ENCODE measurements around the gene NR6A1.

The NR6A1 gene

DNA sequence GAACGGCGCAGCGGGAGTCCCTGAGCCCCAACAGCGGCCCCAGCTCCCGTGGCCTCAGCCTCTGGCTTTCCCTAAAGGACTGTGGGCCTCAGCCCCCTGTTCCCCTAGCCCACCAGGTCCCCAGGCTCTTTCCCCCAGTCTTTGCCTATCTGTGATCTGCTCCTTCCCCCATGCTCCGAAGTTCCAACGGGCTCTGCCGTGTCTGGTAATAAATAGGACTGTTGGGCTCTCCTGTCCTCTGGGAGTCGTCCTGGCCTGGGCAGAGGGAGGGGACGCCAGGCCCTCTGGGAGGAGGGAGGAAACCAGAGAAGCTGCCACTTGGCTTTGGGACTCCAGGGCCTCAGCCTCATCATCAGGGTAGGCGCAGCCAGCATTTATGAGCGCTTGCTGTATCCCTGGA is 292.8 kb downstream of the NR6A1 start:
- Histone ChIP-seq H3K36me3 (no peaks in the 10 kb centered on the region), H3K9ac (no peak overlapping the region), H3K4me3 (no peak overlapping the region), H3K4me2 (peak overlapping the region in 7 of 11 experiments; percentile 17 to 40 (median 20); a peak in 11 of 22 replicates), H3K4me1 (peaks cover 17 to 38% (median 26%) of the 10 kb centered on the region in 10 experiments), H3K9me3 (replicated peaks in 1 of 11) (no peaks in the 10 kb centered on the region), H3K27me3 (peaks cover 14 to 26% (median 22%) of the 10 kb centered on the region in 11 experiments; a peak in 21 of 22 replicates), H3K27ac (no peak overlapping the region), H4K20me1 (no peaks in the 10 kb centered on the region; a peak in 2 of 22 replicates)
- no peak for TF ChIP-seq Cebpa-rat (IDR thresholded peaks at IDR 0.05)

DNA sequence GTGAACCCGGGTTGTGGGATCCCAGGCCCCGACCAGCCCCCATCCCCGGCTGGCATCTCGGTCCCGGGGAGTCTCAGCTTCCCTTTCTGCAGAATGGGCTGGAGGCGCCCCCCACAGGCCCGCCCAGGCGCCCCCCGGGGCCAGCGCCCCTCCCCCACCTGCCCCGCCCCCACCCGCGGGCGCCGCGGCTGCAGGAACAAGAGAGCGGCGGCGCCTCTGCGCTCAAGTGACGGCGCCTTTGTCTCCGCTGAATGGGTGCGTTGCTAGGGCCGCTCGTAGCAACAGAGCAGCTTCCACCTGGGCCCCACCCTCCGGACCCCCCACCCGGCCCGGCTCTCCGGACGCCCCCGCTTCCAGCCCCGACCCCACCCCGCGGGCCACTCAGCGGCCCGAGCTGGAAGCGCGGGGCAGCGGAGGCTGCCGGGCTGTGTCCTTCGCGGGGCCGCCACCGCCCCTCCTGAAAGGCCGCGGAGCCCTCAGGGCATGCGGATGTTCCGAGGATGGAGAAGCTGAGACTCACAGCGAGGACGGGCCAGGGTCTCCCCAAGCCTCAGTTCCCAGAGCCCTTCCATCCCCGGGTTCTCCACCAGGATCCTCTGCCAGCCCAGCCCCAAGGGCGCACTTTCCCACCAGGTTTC is 293.3 kb downstream of the NR6A1 start:
- Histone ChIP-seq H3K4me1 (peaks cover 17 to 38% (median 26%) of the 10 kb centered on the region in 10 experiments), H3K9me3 (replicated peaks in 1 of 11) (no peaks in the 10 kb centered on the region), H3K4me3 (no peak overlapping the region), H3K9ac (no peak overlapping the region), H3K27ac (no peak overlapping the region), H4K20me1 (no peaks in the 10 kb centered on the region; a peak in 2 of 22 replicates), H3K4me2 (peak overlapping the region; percentile 7 to 83 (median 74); a peak in 18 of 22 replicates), H3K27me3 (peaks cover 14 to 26% (median 22%) of the 10 kb centered on the region in 11 experiments; a peak in 21 of 22 replicates), H3K36me3 (no peaks in the 10 kb centered on the region)
- no peak for TF ChIP-seq Cebpa-rat (IDR thresholded peaks at IDR 0.05)

DNA sequence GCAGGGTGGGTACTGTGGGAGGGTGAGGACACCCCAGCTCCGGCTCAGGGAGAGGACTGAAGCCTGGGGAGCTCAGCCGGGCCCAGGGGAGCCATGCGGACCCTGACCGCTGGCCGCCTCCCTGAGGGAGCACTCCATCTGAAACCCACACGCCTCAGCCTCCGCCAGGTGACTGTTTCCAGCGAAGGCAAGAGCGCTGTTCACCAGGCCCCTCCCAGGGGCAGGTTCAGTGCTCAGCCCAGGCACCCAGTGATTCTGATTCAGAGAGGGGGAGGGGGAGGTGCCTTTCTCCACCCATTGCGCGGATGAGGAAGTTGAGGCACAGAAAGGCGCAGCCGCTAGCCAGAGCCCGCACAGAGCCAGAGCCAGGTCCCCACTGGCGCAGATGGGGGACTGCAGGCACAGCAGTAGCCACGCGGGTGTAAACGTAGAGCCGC is 293.9 kb downstream of the NR6A1 start:
- Histone ChIP-seq H4K20me1 (no peaks in the 10 kb centered on the region; a peak in 2 of 22 replicates), H3K9ac (no peak overlapping the region), H3K4me1 (peaks cover 17 to 38% (median 26%) of the 10 kb centered on the region in 10 experiments), H3K27ac (no peak overlapping the region), H3K4me3 (no peak overlapping the region), H3K9me3 (replicated peaks in 1 of 11) (no peaks in the 10 kb centered on the region), H3K27me3 (peaks cover 14 to 26% (median 22%) of the 10 kb centered on the region in 11 experiments; a peak in 21 of 22 replicates), H3K36me3 (no peaks in the 10 kb centered on the region), H3K4me2 (peak overlapping the region; percentile 7 to 83 (median 74); a peak in 18 of 22 replicates)
- TF ChIP-seq Cebpa-rat (IDR thresholded peaks at IDR 0.05): no peak

DNA sequence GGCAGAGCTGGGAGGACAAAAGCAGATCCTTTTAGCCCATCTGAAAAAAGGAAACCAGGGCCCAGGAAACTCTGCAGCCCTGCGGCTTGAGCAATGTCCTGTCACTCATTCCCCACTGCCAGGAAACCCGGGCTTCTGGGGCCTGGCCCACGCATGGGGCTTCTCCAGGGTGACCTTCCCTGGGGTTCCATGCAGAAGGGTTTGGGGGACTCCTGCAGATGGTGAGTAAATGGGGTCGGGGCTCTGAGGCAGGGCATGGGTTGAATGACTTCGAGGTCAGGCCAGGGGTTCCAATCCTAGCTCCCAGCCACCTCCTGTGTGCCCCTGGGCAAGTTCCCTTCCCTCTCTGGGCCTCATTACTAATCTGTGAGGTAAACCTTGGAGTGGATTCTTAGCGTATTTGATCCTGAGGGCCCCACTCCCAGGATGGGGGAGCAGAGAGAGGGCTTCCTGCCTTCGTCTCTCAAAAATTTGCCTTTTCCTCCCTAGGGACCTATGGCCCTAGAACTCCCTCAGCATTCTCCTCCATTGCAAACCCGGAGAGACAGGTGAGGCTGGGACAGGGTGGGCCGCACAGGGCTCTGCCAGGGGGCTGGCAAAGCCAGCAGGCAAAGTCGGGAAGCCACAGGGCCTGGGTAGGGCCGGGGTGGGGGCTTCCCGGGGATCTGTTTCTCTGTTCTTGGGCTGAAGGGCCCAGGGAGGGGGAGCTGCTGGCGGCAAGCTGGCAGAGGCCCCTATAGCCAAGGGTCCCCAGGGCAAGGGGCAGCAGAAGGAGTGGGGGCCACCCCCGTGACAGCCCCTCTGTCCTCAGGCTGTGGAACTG is 295.0 kb downstream of the NR6A1 start:
- H3K4me3 ChIP-seq: no peak overlapping the region
- no peak for TF ChIP-seq Cebpa-rat (IDR thresholded peaks at IDR 0.05)
- peak overlapping the region in 8 of 11 experiments; percentile 6 to 47 (median 32); a peak in 10 of 22 replicates for H3K9ac ChIP-seq
- H3K9me3 ChIP-seq (replicated peaks in 1 of 11): no peaks in the 10 kb centered on the region
- no peaks in the 10 kb centered on the region; a peak in 2 of 22 replicates for H4K20me1 ChIP-seq
- peak overlapping the region in 1 of 11 experiments; percentile 8; a peak in 1 of 22 replicates for H3K27ac ChIP-seq
- H3K27me3 ChIP-seq: peaks cover 14 to 26% (median 22%) of the 10 kb centered on the region in 11 experiments; a peak in 21 of 22 replicates
- peaks cover 17 to 38% (median 27%) of the 10 kb centered on the region in 10 experiments for H3K4me1 ChIP-seq
- H3K4me2 ChIP-seq: peak overlapping the region; percentile 52 to 83 (median 74)
- no peaks in the 10 kb centered on the region for H3K36me3 ChIP-seq

DNA sequence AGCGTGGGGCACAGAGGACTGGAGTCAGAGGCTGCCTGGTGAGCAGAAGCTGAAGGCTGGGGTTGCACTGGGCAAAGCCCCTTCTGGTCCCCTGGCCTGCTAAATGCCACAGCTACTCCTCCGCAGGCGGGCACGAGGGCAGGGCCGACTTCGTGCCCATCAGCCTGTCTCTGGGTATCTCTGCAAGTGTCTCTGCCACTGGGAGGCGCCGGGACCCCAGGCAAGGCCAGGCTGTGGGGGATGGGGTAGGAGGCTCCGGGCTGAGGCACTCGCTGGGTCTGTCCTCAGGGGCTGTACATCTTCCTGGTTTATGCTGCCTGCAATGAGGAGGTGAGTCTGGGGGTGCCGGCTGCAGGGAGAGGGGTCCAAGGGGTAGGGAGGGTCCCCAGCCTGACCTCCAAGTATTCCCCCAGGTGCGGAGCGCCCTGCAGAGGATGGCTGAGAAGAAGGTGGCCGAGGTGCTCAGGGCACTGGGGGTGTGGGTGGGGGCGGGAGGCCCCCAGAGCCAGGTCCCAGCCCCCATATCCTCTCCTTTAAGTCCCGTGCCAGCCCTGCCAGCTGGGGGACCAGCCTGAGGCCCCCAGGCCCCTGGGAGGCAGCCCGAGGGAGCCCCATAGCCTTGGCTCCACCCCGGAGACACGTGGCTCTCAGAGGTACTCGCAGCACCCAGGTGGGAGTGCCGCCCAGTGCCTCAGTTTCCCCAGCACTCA is 295.8 kb downstream of the NR6A1 start:
- Histone ChIP-seq H3K27me3 (peaks cover 14 to 26% (median 22%) of the 10 kb centered on the region in 11 experiments; a peak in 21 of 22 replicates), H3K9me3 (replicated peaks in 1 of 11) (no peaks in the 10 kb centered on the region), H3K4me1 (peaks cover 16 to 38% (median 25%) of the 10 kb centered on the region in 10 experiments), H4K20me1 (peaks cover 0 to 5% (median 0%) of the 10 kb centered on the region in 11 experiments; a peak in 2 of 22 replicates), H3K36me3 (no peaks in the 10 kb centered on the region), H3K27ac (no peak overlapping the region; a peak in 1 of 22 replicates), H3K9ac (peak overlapping the region in 5 of 11 experiments; percentile 6 to 36 (median 33); a peak in 4 of 22 replicates), H3K4me2 (peak overlapping the region; percentile 52 to 83 (median 74)), H3K4me3 (no peak overlapping the region)
- no peak for TF ChIP-seq Cebpa-rat (IDR thresholded peaks at IDR 0.05)

DNA sequence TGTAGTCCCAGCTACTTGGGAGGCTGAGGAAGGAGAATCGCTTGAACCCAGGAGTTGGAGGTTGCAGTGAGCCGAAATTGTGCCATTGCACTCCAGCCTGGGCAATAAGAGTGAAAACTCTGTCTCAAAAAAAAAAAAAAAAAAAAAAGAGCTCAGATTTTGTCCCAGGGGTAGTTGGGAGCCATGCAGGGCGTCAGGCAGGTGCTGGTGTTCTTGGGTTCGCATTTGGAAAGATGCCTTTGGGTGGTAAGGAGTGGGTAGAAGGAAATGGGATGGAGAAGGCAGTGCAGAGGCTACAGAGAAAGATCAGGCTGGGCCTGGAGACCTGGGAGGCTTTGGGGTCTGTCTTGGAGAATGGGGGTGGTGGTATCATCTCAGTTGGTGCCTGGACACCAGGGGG is 297.0 kb downstream of the NR6A1 start:
- H3K4me1 ChIP-seq: peaks cover 22 to 46% (median 31%) of the 10 kb centered on the region in 10 experiments
- no peaks in the 10 kb centered on the region for H3K9me3 ChIP-seq (replicated peaks in 1 of 11)
- H3K4me3 ChIP-seq: no peak overlapping the region
- H3K36me3 ChIP-seq: no peaks in the 10 kb centered on the region
- TF ChIP-seq Cebpa-rat (IDR thresholded peaks at IDR 0.05): no peak
- no peak overlapping the region for H3K27ac ChIP-seq
- H3K9ac ChIP-seq: no peak overlapping the region
- H3K27me3 ChIP-seq: peaks cover 14 to 26% (median 22%) of the 10 kb centered on the region in 11 experiments; a peak in 21 of 22 replicates
- no peak overlapping the region for H3K4me2 ChIP-seq
- H4K20me1 ChIP-seq: peaks cover 0 to 5% (median 0%) of the 10 kb centered on the region in 11 experiments; a peak in 1 of 22 replicates

DNA sequence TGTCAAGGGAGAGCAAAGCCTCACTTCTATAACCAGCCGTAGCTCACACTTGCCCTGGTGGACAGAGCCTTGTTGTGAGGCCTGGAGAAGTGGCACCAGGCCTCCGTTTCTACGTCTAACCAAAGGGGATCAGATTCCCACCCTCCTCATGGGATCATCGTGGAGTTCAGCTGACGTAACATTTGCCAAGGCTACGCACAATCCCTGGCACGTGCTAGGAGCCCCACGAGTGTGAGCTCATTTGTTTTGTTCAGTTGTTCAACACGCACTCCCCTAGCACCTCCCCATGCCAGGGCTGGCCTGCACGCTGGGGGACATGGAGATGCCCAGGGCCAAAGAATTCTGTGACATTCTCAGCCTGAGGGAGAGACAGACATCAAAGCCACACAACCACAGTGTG is 297.8 kb downstream of the NR6A1 start:
- Histone ChIP-seq H3K27me3 (peaks cover 11 to 19% (median 16%) of the 10 kb centered on the region in 11 experiments; a peak in 21 of 22 replicates), H3K9ac (no peak overlapping the region), H3K27ac (no peak overlapping the region), H3K4me3 (no peak overlapping the region), H4K20me1 (peaks cover 0 to 5% (median 0%) of the 10 kb centered on the region in 11 experiments; a peak in 1 of 22 replicates), H3K4me1 (peaks cover 22 to 53% (median 38%) of the 10 kb centered on the region in 10 experiments), H3K4me2 (no peak overlapping the region), H3K36me3 (no peaks in the 10 kb centered on the region), H3K9me3 (replicated peaks in 1 of 11) (no peaks in the 10 kb centered on the region)
- no peak for TF ChIP-seq Cebpa-rat (IDR thresholded peaks at IDR 0.05)

DNA sequence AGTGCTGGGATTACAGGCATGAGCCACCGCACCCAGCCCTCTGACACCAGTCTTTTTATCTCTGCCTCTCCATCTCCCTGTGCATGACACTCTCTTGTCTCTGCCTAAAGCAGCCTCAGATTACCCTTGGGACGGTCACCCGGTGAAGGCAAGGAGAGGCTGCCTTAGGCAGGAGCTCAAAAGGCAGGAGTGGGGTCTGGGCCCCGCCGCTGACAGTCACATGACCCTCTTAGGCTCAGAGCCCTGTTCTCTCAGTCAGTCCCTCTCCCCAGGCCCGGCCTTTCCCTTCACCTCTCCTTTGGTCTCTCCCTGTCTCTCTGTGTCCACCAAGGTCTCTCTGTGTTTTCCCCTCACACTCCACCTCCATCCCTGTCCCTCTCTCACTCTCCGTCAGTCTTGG is 298.3 kb downstream of the NR6A1 start:
- no peak overlapping the region for H3K9ac ChIP-seq
- no peaks in the 10 kb centered on the region for H3K36me3 ChIP-seq
- no peak overlapping the region for H3K4me2 ChIP-seq
- peaks cover 0 to 5% (median 0%) of the 10 kb centered on the region in 11 experiments; a peak in 1 of 22 replicates for H4K20me1 ChIP-seq
- no peak overlapping the region for H3K4me3 ChIP-seq
- H3K27ac ChIP-seq: no peak overlapping the region
- H3K27me3 ChIP-seq: peaks cover 6 to 13% (median 12%) of the 10 kb centered on the region in 11 experiments; a peak in 20 of 22 replicates
- H3K9me3 ChIP-seq (replicated peaks in 1 of 11): no peaks in the 10 kb centered on the region
- H3K4me1 ChIP-seq: peaks cover 22 to 52% (median 39%) of the 10 kb centered on the region in 10 experiments
- no peak for TF ChIP-seq Cebpa-rat (IDR thresholded peaks at IDR 0.05)
